CD4-positive, alpha-beta T cell treated with Interleukin-15 for 1 hour (primary cell): Measurements from ENCODE around the gene MIX23.

ENCODE experiments used
- DNase-seq: peaks from one replicate; pipeline ENCODE4 v3.0.0-alpha.2; 2020

MIX23 gene

DNA sequence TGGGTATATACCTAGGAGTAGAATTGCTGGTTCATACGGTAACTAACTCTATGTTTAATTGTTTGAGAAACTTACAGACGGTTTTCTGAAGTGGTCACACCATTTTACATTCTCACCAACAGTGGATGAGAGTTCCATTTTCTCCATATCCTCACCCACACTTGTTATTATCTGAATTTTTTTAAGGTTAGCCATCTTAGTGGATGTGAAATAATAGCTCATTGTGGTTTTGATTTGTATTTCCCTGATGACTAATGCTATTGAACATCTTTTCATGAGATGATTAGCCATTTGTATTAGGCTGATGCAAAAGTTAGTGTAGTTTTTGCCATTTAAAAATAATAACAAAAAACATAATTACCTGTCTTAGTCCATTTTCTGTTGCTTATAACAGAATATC lies 39.4 kb downstream of the MIX23 start:
- DNase-seq = no peak

DNA sequence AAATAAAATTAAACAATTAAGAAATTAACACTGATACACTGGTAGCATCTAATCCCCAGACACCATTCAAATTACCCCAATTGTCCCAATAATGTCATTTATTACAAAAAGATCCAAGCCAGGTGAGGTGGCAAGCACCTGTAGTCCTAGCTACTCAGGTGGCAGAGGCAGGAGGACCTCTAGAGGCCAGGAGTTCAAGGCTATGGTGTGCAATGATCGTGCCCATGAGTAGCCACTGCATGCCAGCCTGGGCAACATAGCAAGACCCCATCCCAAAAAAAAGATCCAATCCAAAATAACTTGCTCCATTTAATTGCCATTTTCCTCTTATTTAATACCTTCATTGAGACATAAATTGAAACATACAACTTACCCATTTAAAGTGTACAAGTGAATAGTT lies 40.2 kb downstream of the MIX23 start:
- DNase-seq = no peak

DNA sequence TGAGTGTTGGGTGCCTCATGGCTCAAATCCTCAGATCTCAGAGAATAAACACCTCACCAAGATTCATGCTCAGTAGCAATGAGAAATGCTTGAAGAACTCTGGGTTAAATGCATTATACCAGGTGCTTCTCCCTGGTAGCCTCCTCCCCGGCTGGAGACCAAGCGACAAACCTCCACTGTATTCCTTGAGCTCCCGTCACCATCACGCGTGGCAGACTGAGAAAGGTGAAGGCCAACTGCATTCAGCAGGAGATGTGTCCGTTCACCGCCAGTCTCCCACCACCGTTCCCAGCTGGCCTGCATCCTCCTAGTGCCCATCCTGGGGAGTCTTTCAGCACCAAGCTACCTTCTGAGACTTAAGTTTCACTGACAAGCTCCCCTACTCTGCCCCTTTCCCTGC lies 50.5 kb downstream of the MIX23 start:
- no peak for DNase-seq

DNA sequence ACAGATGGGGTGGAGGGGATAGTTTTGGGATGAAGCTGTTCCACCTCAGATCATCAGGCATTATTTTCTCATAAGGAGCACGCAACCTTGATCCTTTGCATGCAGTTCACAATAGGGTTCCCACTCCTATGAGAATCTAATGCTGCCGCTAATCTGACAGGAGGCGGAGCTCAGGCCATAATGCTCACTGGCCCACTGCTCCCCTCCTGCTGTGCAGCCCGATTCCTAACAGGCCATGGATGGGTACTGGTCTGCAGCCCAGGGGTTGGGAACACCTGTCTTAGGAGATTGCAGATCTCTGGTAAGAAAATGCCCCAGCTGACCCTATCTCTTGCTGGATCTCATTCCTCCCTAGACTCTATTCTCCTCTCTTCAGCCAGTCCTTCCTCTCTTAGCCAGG lies 51.1 kb downstream of the MIX23 start:
- DNase-seq = no peak

DNA sequence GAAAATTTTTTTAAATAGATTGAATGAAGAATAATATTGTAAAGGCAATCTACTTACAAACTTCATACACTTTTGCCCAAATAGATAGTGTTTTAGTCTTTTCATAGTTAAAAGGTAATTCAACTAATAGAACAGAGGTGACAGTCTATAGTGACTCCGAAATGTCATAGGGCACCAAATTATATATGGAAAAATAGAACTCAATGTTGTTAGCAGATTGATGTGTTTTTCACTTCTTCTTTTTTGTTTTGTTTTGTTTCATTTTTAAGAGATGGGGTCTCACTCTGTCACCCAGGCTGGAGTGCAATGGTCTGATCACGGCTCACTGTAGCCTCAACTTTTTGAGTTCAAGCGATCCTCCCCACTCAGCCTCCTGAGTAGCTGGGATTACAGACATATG lies 57.3 kb downstream of the MIX23 start:
- no peak for DNase-seq

DNA sequence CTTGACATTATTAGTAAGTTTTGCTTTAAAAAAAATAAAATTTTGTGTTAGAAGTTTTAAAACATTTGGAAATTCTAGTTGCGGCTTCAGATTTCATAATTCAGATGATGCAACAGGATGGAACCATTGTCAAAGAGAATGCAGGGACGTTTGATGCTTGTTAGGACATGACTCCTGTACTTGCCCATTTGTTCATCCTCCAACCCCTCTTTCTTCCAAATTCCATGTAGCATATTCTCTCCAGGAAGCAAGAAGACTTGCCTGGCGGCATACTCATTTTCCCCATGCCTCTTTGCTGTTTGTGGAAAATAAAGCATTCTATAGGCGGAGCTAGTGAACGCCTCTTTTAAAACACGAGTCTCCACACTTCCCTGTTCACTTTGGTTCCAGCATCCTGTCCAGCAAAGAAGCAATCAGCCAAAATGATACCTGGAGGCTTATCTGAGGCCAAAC lies 58.1 kb downstream of the MIX23 start, which contains the start of gene CSTA:
TSS of gene CSTA (plus strand) at position 378 of the 453 bp plus-strand sequence. CDS start at position 423, 45 bp downstream.
- no peak for DNase-seq

DNA sequence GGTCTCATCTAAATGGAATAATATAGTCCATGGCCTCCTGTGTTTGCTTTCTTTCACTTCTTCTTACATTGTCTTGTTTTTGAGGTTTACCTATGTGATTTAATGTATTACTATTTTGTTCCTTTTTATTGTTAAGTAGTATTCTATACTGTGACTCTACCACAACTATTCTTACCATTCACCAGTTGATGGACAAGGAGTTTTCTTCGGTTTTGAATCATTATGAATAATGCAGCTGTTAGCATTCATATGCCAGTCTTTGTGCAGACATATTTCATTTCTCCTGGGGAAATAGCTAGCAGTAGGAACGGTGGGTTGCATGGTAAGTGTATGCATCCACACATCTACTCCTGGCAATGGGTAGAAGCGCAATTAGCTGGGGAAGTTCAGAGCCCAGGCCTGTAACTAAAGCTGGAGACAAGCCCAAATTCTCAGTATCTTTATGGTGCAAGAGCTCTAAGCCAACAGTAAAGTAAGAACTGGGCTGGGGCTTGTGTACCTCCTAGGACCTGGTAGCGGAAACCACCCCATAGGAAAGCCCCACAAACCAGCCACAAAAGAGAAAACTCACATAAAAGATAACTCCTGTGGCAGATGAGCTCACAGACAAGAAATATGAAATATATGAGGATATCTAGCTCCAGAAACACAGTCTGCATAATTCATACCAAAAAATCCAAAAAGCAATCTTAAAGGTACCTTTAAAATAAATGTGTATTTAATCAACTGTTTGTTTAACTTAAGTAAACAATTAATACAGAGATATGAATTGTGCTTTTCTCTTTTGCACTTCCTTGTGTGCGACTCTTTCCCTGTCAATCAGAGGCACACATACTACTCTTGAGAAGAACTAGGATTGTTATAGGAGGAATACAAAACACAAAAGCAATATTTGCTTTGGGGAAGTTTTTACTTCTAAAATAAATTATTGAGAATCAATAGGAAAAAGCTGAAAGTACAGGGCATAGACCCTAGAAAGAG lies 60.6 kb downstream of the MIX23 start:
- peak; percentile 42 for DNase-seq

DNA sequence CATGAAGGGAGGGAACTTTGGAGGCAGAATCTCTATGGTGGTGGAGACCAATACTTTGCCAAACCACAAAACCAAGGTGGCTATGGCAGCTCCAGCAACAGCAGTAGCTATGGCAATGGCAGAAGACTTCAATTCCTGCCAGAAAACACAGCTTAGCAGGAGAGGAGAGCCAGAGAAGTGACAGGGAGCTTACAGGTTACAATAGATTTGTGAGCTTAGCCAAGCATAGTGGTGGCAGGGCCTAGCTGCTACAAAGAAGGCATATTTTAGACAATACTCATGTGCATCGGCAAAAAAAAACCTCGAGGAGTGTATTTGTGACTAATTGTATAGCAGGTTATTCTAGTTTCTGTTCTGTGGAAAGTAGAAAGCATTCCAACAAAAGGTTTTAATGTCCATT lies 64.4 kb downstream of the MIX23 start:
- DNase-seq = no peak

DNA sequence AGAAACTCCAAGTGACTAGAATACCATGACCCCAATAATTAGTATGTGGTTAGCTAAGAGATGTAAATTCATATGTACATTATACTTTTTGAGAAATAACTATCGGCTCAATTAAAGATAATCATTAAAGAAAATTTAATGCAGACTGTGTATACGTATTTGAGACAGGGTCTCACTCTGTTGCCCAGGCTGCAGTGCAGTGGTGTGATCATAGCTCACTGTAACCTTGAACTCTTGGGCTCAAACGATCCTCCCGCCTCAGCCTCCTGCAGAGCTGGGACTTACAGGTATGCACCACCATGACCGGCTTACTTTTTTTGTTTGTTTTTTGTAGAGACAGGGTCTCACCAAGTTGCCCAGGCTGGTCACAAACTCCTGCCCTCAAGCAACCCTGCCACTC lies 66.7 kb downstream of the MIX23 start:
- no peak for DNase-seq

DNA sequence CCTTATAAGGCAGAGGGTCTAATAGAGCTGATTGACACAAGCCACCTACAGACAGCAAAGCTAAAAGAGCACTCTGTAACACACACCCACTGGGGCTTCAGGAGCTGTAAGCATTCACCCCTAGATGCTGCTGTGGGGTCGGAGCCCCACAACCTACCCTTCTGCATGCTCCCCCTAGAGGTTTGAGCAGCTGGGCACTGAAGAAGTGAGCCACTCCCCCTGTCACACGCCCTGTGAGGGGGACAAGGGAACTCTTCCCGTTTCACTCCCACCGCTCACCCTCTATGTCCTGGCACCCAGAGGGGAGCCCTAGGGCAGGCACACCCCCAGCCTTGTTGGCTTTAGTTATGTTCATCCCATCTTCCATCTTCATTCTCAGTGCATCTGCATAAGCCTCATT lies 67.4 kb downstream of the MIX23 start:
- no peak for DNase-seq

DNA sequence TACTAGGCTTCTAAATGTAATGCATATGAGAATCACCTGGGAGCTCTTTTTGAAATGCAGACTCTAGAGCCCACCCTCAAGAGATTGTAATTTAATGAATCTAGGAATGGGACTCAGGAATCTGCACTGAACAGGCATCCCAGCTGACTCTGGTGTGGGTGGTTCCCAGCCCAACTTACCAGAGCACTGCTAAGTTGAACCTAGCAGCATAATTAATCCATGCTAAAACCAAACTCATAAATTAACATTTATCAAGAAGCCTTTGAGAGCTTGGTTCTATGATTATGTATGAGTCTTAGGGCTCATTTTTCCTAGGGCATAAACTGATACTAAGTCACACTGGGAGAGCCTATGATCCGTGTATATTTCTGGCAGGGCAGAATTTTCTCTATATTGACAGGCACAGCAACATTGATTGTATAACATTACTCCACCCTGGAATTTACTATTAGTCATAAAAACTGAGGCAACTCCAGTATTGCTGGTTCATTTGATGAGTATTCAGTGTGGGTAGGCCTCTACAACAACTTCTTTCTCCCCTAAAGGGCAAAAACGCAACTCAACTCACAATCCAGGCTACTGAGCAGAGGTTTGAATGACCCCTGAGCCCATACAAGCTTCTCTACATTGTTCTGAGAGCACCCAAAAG lies 68.7 kb downstream of the MIX23 start:
- DNase-seq = no peak

DNA sequence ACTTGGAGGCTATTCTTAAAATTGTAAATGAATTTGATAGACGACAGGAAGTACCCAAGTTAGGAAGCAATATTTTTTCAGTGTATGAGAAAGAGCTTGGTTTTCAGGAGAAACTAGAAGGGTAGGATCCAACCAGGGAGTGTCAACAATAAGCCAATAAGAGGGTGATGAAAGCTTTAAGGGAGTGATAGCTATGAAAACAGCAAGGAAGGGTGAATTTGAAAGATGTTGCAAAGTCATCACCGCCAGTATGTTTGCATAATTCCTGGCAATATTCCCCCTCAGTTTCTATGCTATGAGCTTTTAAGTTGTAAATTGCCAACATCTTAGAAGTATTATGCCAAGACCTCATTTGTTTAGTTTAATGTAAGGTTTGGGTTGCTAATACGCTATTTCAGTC lies 69.8 kb downstream of the MIX23 start:
- DNase-seq = no peak

DNA sequence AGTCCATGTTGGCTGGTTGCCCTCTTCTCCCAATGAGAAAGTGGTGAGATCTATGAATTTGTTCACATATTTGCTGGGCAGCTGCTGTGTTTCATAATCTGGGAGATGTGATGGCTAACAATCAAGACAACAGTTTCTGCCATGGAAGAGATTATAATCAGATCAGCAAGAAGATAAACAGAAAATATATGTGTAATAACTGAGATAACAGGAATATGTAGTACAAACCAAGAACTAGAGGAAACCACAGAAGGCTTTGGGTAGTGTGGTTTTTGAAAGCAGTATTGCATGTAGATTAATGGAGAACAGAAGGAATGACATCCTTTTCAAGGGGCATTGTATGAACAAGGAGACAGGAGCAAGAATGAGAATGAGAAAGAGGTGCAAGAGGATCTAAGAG lies 70.2 kb downstream of the MIX23 start:
- no peak for DNase-seq

DNA sequence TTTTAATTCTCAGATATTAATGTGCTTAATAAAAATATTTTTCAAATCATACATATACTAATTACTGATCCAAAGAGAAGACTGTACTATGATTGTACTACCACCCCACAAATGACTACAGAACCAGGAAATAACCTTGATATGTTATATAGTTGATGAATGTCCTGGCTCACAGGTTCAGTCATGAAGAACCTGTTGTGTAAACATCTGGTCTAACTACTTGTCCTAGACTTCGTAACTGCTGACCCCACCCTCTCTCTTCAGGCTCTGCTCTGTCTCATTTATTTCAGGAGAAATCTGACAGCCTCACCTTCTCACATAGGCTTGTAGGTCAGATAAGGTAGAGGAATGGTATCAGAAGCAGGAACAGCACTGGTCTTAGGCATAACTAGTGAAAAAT lies 72.7 kb downstream of the MIX23 start:
- DNase-seq = no peak
